ENCODE data around the gene TNRC18.
"Not testable (repeated sequence)": the region's sequence is repeated elsewhere in the genome, so short reads cannot be mapped to it uniquely, and the experiment has no call there.

The TNRC18 gene

DNA sequence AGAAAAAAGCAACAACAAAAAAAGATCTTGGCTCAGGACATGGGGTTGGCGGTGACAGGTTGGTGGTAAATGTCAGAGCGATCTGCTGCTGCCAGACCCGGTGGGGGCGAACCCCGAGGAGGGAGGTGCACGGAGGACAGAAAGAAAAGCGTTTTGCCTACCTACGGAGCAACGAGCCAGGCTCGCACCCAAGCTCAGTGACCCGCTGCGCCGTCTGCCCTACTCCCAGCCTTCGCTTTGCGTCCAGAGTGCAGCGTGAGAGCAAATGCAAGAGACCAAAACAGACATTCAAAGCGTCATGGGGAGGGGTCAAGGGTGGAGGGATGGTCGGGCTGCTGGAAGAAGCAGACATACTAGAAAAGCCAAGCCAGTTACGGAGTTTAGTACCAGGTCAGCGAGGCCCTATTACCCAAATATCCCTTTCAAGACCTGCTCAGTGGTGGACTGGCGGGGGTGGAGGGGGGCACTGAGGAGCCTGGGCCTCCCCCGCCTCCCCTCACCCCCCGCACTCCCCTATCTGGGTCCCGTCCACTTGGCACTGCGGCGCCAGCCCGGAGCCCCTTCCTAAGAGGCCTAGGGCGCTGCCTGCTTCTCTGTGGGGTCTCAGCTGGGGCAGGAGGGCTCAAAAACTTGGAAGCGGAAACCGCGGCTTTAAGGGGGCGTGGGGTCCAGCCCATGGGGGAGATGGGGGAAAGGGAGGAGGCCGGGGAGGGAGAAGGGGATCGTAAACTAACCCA lies 74.0 kb downstream of the TNRC18 start:
- DNase-seq (ENCODE audit: low read depth) = no peak

DNA sequence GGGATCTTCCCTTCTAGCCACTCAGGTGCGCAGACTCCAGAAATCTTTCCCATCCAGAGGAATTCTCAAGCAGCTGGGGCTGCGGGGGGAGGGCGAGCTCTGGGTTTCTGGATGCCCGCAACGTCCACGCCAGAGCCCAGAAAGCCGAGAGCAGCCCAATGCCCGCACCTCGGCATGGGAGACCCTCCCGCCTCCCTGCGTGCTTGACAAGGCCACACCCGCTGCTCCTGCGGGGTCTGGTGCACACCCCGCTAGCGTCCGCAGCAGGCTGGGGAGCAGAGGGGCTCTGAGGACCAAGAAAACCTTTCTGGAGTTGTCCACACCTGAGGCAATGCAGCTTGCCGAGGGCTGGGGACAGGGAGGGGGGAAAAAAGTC lies 74.6 kb downstream of the TNRC18 start:
- no peak for DNase-seq (ENCODE audit: low read depth)

DNA sequence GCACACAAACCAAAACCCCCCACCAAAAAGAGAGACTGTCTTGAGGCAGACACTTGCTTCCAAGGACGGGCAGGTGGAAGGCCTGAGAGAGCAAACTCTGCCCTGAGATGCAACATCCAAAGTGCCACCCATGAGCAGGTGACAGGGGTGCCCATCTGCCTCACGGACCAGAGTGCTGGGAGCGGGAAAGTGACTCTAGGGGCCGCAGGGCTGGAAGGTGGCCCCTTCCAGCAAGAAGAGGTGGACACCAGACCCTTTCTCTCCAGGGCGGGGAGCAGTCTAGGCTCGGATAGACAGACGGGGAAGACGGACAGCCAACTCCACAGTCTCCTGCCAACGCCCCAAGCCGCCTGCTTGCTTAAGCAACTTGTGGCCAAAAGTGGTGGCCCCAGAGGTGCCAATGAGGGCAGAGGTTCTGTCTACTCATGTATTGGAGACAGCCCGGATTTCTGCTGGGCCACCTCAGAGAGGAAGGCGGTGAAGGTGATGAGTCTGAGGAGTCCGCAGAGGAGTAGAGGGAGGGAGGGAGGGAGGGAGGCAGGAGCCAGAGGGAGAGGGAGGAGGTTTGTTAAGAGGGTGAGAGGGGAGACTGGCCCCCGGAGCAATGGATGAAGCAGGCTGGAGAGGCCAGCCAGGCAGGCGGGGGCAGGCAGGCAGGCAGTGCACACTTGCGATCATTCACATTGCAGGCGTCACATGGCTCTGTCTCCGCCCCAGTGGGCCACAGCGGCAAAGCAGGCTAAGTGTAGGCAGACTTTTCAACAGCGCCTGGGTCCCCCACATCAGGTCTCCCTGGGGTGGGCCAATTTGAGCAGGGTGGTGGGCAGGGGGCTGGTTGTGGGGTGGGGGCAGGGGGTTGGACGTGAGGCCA lies 75.3 kb downstream of the TNRC18 start:
- no peak for DNase-seq (ENCODE audit: low read depth)

DNA sequence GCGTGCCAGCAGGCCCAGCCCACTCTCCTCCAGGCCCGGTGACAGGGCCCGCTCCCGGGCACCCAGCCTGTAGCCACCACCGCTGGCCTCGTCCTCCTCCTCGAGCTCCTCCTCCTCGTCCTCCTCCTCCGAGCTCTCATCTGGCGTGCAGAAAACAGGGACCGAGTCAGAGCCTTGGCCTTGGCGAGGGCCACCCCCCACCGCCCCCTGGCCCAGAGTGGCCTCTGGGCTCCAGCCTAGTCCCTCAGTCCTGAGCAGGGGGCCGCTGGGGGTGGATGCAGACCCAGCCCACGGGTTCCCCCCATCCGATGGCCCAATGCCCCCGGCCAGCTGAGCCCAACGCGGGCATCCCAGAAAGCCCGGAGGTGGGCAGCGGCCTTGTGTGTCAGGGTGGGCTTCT lies 78.0 kb downstream of the TNRC18 start:
- DNase-seq (ENCODE audit: low read depth) = no peak

DNA sequence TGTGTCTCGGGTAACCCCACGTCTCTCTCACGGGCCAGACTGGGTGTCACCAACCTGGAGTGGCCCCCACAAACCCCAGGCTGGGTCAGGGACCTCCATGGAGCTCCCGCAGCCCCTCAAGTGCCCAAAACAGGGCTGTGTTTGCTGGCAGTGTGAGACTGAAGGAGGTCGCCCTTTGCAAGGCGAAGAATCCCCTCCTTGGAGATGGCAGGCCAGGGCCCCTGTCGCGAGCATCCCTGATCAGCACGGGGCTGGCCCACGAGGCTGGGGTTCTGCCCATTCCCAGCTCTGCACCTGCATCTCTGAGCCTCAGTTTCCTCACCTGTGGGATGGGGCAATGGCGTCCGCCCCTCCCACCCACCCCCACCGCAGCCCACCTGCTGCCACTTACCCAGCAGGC lies 78.5 kb downstream of the TNRC18 start:
- DNase-seq (ENCODE audit: low read depth) = no peak

DNA sequence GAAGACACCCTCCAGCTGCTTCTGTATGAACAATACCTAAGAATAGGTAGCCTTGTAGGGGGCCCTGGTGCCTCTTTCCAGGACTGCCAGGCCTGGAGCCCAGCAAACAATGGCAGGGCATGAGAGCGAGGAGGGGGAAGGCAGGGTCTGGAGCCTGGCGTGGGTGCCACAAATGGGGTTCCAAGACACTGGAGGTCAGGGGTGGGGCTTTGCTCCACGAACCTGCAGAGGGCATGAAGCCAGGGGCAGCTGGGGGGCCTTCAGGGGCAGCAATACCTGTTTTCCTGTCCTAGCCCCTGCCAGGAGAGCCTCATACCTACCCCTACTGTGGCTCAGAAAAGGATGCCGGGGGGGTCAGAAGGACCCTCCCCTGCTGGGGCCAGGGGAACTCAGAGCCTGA lies 79.3 kb downstream of the TNRC18 start:
- no peak for DNase-seq (ENCODE audit: low read depth)

DNA sequence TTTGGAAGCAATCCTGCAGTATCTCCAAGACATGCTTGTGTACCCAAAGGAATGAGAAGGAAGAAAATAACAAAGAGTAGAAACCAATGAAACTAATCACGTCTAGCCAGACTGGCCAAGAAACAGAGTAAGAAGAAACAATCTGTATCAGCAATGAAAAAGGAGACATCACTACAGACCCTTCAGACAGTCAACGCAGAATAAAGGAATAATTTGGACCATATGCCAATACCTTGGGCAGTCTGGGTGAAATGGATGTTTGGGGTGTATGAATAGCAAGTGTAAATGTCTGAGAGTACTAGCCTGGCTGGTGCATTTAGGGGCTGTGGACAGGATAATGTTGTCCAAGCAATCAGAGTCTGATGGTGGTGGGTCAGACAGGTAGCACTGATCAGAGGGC lies 79.8 kb downstream of the TNRC18 start:
- no peak for DNase-seq (ENCODE audit: low read depth)

DNA sequence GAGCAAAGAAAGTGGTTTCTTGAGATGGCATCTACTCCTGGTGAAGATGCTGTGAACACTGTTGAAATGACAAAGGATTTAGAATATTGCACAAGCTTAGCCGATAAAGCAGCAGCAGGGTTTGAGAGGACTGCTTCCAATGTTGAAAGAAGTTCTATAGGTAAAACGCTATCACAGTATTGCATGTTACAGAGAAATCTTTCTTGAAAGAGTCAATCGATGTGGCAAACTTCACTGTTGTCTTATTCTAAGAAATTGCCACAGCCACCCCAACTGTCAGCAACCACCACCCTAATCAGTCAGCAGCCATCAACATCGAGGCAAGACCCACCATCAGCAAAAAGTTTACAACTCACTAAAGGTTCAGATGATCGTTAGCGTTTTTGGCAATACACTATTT lies 81.0 kb downstream of the TNRC18 start:
- DNase-seq (ENCODE audit: low read depth) = no peak

DNA sequence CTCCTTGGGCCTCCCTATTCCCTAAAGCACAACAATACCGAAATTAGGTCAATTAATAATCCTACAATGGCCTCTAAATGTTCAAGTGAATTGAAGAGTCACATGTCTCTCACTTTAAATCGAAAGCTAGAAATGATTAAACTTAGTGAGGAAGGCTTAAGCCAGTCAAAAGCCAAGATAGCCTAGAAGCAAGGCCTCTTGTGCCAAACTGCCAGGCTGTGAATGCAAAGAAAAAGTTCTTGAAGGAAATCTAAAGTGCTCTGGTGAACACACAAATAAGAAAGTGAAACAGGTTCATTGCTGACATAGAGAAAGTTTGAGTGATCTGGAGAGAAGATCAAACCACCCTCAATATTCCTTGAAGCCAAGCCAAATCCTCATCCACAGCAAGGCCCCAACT lies 83.7 kb downstream of the TNRC18 start:
- no peak for DNase-seq (ENCODE audit: low read depth)

DNA sequence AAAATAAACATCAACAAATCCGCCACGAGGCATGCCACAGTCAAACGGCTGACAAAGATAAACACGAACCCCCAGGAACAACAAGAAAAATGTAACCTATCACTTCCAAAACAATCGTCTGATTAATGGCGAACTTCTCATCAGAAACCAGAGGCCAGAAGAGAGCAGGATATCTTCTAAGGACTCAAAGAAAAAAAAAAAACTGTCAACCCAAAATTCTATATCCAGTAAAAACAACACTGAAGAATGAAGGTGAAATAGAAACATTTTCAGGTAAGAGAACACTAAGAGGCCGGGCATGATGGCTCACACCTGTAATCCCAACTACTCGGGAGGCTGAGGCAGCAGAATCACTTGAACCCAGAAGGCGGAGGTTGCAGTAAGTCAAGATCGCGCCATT lies 86.6 kb downstream of the TNRC18 start:
- DNase-seq (ENCODE audit: low read depth) = no peak

DNA sequence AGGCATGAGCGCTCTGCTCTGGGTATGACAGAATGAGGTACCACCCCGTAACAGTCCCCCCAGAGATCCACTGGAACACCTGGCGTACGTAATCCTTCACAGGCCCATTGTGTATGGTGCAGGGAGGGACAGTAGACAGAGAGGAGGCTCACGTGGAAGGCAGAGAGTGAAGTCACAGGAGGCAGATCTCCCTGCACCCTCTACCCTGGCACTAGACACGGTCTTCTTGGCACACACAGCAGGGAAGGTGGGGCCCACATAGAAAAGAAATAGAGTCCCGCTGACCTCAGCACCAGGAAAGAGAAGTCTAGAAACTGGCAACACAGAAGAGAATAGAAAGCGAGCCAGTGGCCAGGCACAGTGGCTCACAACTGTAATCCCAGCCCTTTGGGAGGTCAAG lies 89.0 kb downstream of the TNRC18 start:
- no peak for DNase-seq (ENCODE audit: low read depth)

DNA sequence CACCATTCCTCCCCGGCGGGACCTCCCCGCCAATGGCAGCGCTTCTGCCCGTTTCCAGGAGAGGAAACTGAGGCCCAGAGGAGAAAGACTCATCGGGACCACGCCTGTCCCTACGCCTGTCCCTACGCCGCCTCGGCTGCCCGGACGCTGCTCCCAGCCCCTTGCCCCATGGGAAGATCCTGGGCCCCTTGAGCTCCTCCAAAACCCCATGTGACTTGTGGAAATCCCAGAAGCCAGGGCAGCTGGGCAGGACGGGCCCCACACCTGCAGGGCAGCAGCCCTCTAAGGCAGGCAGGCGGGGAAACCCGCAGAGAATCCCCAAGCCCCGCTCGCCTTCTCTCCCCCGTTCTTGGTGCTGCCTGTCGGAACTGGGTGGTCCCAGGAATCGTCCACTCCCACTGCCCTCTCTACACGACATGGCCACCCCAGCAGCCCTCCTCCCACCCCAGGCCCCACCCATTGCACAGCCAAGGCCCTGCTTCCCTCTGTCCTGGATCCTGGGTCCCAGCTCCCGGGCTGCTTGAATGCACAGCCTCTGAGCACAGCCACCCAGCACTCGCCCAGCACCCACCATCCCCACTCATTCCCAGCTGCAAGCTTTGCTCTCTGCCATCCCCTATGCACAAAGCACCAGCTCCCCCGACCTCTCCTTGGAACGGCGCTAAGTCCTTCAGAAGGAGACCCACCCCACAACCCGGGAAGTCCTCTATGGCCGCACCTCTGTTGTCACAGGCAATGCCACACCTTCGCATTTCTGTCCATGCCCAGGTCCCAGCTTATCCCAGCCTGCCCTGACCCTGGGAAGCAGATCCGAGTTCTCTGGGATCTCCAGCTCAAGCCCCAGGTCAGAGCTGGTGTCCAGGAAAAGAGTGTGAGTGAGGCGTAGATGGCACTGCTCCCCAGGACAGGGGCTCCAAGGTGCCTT lies 90.3 kb downstream of the TNRC18 start:
- no peak for DNase-seq (ENCODE audit: low read depth)

DNA sequence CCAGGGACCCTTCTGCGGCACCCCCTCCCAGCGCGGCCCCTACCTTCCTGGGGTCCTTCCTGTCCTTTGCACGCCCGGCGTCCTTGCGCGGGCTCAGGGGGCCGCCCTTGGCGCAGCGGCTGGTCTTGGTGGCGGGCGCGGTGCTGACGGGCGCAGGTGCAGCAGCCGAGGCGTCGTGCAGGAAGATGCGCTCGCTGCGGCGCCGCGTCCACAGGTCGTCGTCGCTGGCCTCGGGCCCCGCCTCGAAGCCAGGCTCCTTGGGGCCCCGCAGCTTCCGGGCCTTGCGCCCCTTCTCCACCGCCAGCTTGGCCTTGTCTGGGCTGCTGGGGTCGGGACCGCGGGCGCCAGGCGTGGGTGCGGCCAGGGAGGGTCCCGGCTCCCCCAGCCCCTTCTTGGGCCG lies 91.1 kb downstream of the TNRC18 start:
- no peak for DNase-seq (ENCODE audit: low read depth)

DNA sequence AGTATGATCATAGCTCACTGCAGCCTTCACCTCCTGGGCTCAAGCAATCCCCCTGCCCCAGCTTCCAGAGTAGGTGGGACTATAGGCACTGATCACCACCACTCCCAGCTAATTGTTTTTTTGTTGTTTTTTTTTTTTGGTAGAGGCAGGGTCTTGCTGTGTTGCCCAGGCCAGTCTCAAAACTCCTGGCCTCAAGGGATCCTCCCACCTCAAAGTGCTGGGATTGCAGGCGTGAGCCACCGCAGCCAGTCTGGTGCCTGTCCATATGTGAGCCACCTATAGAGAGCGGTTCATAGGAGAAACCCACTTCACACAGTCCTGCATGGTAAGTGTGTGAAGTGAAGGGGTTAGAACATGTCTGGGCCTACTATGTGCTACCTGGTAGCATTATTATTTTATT lies 93.3 kb downstream of the TNRC18 start:
- DNase-seq (ENCODE audit: low read depth) = no peak

DNA sequence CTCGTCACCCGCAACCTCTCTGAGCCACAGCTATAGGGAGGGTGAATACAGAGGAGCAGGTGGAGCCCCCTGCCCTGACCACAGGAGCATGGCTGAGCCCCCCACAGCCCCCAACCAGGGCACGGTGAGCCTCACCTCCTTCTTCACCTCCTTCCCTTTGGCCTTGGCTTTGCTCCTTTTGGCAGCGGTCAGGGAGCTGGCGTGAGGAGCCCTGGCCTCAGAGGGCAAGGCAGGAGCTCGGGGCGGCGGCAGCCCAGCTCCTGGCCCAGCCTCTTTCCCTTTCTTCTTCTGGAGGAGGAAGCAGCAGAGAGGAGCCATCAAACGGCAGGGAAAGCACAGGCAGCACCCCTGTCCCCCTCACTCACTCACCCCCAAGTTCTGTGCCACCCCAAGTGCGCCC lies 98.7 kb downstream of the TNRC18 start:
- no peak for DNase-seq (ENCODE audit: low read depth)

DNA sequence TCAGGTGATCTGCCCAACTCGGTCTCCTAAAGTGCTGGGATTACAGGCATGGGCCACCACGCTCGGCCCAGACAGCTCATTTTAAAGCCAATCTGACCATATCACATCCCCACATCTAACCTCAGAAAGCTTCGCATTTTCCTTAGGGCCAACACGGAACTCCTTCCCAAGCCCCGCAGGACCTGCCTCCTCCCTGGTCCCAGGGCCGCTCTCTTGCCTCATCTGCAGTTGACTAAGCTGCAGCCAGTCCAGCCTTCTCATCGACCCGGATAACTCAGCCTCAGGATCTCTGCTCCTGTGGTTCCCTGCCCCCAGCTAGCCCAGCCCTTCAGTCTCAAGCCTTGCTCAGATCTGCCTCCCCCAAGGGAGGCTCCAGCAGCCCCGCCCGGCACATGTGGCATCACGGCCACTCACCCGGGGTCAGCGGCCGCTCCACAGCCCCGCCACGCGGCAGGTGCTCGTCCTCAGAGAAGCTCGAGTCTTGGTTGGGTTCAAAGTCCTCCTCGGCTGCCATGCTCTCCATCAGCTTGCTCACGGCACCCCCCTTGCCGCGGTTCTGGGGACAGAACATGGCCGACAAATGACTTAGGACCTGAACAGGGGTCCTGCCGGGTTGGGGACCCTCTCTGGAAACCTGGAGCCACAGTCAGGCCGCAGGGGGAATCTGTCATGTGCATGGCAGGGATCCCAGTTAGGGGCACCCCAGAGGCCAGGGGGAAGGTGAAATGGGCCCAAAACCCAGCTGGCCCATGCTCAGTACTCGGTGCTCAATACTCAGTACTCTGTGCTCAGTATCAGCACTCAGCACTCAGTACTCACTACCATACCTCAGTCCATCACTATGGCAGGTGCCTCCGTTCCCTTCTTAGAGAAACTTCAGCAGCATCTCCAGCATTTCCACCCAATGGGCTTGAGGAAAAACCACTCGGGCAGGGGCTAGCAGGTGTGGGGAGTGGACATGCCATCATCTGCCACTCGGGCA lies 99.5 kb downstream of the TNRC18 start:
- not testable (repeated sequence) for DNase-seq (ENCODE audit: low read depth)

DNA sequence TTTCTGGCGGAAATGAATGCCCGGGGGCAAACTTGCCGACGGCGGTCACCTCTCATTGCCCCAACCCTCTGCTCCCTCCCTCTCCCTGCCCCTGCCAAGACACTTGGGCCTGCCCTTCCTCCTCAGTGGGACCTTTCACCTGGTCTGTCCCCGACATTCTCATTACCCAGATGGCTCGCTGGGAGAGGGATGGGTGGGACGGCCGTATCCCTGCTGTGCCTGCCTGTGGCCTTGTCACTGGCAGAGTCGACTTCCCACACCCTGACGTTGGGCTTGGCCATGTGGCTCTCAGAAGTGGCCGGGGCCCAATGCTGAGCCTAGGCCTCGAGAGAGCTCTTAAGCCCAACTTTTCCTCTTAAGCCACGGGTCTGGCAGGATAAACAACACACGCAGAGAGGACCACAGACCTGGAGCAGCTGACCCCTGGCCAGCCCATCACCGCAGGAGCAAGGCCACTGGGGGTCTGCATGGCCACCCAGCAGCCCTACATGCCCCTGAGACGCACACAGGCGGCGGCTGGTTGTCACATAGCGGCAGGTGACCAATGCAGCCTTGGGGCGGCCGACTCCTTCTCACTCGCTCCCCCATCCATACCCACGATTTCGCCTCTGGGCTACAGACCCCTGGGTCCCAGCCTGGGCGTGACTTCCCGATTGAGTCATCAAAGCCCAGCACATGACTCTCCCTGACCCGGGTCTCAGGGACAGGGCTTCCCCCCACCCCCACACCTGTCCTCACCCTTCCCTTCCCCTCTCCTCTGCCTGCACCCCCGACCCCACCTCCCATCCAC lies 100.8 kb downstream of the TNRC18 start:
- no peak for DNase-seq (ENCODE audit: low read depth)

DNA sequence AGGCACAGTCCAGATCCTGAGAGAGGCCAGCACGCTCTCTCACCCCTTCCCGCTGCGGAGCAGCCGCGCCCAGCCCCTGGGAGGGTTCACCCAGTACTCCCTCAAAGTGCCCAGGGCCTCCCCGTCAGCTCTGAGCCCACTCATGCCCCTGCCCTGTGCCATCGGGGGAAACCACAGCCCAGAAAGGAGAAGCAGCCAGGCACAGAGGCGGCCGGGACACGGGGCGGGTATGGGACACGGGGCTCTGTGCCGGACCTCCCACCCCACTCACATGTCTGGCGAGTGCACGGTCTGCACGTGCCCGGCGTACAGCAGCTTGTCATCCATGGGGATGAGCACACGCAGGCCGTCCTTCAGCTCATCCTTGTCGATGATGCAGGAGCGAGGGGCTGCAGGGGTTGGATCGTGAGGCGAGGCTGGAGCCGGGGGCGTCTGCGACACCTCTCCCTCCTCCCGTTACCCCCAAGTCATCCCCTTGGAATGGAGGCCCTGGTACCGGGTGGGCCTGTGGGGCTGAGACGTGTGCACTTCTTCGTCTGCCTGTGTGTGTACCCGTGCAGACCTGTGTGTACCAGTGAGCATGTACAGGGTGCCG lies 102.7 kb downstream of the TNRC18 start:
- no peak for DNase-seq (ENCODE audit: low read depth)

DNA sequence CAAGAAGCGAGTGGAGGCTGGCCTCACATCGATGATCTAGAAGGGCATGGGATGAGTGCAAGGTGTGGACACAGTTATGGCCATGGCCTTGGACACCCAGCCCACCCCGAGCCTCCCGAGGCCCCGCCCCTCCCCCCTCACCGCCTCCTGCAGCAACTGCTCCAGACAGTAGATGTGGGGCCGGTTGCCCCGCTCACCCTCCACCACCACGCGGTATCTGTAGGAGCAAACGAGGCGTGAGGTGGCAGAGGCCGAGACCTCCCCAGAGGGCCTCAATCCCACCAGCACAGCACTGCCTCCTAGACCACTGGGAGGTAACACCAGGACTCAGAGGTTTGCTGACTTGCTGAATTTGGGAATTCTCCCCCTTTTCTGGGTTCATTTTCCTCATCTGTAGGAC lies 103.2 kb downstream of the TNRC18 start:
- DNase-seq (ENCODE audit: low read depth) = no peak

DNA sequence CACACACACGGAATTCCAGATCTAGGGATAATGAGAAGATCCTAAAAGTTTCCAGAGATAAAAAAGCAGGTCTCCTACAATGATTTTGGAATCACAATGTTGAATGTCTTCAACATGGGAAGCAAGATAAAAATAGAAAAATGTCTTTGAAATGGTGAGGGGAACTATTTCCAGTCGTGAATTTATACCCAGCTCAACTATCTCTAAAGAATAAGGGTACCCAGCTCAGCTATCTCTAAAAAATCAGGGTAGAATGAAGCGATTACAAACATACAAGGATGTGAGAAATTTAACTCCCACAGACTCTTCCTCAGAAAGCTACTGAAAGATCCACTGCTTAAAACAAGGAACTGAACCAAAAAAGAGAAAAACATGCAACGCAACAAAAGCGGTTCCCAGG lies 105.0 kb downstream of the TNRC18 start:
- not testable (repeated sequence) for DNase-seq (ENCODE audit: low read depth)

Measured in stimulated activated CD4-positive, alpha-beta T cell treated with anti-CD3 and anti-CD28 coated beads, Interleukin-2, amount 100 ng/mL, for 4 hours (primary cell).